ENCODE data around the gene SLC24A3. TPM values are rescaled to one million over a fixed set of nuclear protein-coding genes. Genes with fewer than 3 reads are reported as not detected.

SLC24A3 gene
- total RNA-seq: 1 to 10 TPM; 4.2 to 6.4 (median 5.6) TPM

GRCh38 chr20:19212469-19212815 is at the start of gene SLC24A3:
Gene SLC24A3 (plus strand): TSS chr20:19212642.
- no peaks in the 10 kb centered on the region for H3K36me3 ChIP-seq
- peak within 1 kb of the TSS; percentile 59 for H3K27ac ChIP-seq
- WGBS: 0% methylated on average over 2 of the region's 61 CpGs
- TF ChIP-seq CTCF (IDR thresholded peaks at IDR 0.05) (no peak), POLR2A (IDR thresholded peaks at IDR 0.05) (no peak), POLR2AphosphoS5 (IDR thresholded peaks at IDR 0.05) (no peak), EP300 (IDR thresholded peaks at IDR 0.05) (no peak)
- no peak for DNase-seq (ENCODE audit: low spot score in 2 of 2)
- no peaks in the 10 kb centered on the region for H3K9me3 ChIP-seq
- H3K4me1 ChIP-seq: peaks cover 30% of the 10 kb centered on the region
- H3K4me3 ChIP-seq: peak within 1 kb of the TSS; percentile 66
- H3K27me3 ChIP-seq: peaks cover 14% of the 10 kb centered on the region

GRCh38 chr20:19170148-19170547 is 42.3 kb upstream of the SLC24A3 start:
- TF ChIP-seq EP300 (IDR thresholded peaks at IDR 0.05) (no peak), CTCF (IDR thresholded peaks at IDR 0.05) (no peak), POLR2A (IDR thresholded peaks at IDR 0.05) (no peak), POLR2AphosphoS5 (IDR thresholded peaks at IDR 0.05) (no peak)
- Histone ChIP-seq H3K4me3 (no peak overlapping the region), H3K27me3 (no peaks in the 10 kb centered on the region)

GRCh38 chr20:19172637-19173036 is 39.8 kb upstream of the SLC24A3 start:
- Histone ChIP-seq H3K4me3 (no peak overlapping the region), H3K36me3 (no peaks in the 10 kb centered on the region), H3K9me3 (no peaks in the 10 kb centered on the region), H3K4me1 (no peaks in the 10 kb centered on the region), H3K27ac (no peak overlapping the region), H3K27me3 (no peaks in the 10 kb centered on the region)
- no peak for TF ChIP-seq POLR2AphosphoS5 (IDR thresholded peaks at IDR 0.05)
- no peak for TF ChIP-seq POLR2A (IDR thresholded peaks at IDR 0.05)
- TF ChIP-seq EP300 (IDR thresholded peaks at IDR 0.05): no peak
- no peak for TF ChIP-seq CTCF (IDR thresholded peaks at IDR 0.05)
- WGBS: 100% methylated on average over 1 of the region's 1 CpG
- DNase-seq (ENCODE audit: low spot score in 2 of 2): no peak

More at GRCh38 chr20:19170148-19170547, 42.3 kb upstream of the SLC24A3 start:
- Histone ChIP-seq H3K36me3 (no peaks in the 10 kb centered on the region), H3K9me3 (peaks cover 9% of the 10 kb centered on the region), H3K27ac (no peak overlapping the region), H3K4me1 (no peaks in the 10 kb centered on the region)
- no peak for DNase-seq (ENCODE audit: low spot score in 2 of 2)

GRCh38 chr20:19176470-19177052 is 35.9 kb upstream of the SLC24A3 start:
- 36% methylated on average over 1 of the region's 1 CpG for WGBS
- TF ChIP-seq POLR2A (IDR thresholded peaks at IDR 0.05) (no peak), EP300 (IDR thresholded peaks at IDR 0.05) (no peak), POLR2AphosphoS5 (IDR thresholded peaks at IDR 0.05) (no peak), CTCF (IDR thresholded peaks at IDR 0.05) (no peak)
- Histone ChIP-seq H3K4me1 (no peaks in the 10 kb centered on the region), H3K36me3 (no peaks in the 10 kb centered on the region), H3K9me3 (no peaks in the 10 kb centered on the region), H3K27ac (no peak overlapping the region), H3K27me3 (no peaks in the 10 kb centered on the region), H3K4me3 (no peak overlapping the region)
- DNase-seq (ENCODE audit: low spot score in 2 of 2): no peak

- H3K27me3 ChIP-seq: no peaks in the 10 kb centered on the region
- H3K36me3 ChIP-seq: no peaks in the 10 kb centered on the region
- TF ChIP-seq CTCF (IDR thresholded peaks at IDR 0.05) (no peak), EP300 (IDR thresholded peaks at IDR 0.05) (no peak), POLR2AphosphoS5 (IDR thresholded peaks at IDR 0.05) (no peak), POLR2A (IDR thresholded peaks at IDR 0.05) (no peak)
- 62% methylated on average over 2 of the region's 2 CpGs for WGBS
- H3K4me1 ChIP-seq: no peaks in the 10 kb centered on the region
- no peak for DNase-seq (ENCODE audit: low spot score in 2 of 2)
- H3K27ac ChIP-seq: no peak overlapping the region
- H3K9me3 ChIP-seq: no peaks in the 10 kb centered on the region
- H3K4me3 ChIP-seq: no peak overlapping the region
Observed at GRCh38 chr20:19181552-19181951, 30.9 kb upstream of the SLC24A3 start.

Measured in suprapubic skin (tissue), 4 donors.